ENCODE measurements around the gene MAGEH1. TPM values are rescaled to one million over a fixed set of nuclear protein-coding genes. Genes with fewer than 3 reads are reported as not detected.

MAGEH1 gene
- total RNA-seq, 1 experiment from 2014 or later = not detected

DNA sequence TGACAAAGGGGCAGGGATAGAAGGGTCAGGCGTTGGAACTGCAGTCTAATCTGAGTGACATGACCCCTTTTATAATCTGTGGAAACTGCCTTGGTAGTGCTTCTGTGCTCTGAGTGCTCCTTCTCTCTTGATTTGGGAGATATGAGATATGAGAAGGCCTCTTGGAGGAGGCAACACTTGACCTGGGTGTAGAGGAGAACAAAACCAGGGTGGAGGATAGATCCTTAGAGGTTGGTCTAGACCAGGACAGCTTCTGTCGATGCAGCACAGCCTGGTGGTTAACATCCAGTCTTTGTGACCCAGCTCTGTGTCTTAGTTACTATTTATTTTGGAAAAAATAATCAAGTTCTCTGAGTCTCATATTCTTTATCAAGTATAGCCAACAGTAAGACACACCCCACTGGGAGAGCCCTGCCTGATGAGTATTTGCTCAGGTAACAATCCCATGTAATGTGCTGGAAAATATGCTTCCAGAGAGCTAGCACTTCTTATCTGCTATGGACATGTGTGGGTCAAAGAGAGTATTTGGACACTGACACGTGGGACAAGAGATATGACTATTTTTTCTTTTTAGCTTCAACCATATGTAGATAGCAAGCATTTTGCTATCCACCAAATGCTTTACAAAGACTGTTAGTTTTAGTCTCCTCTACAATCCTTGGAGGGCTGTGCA is 28.6 kb downstream of the MAGEH1 start:
- Mint-ChIP-seq H3K36me3 (ENCODE audit: insufficient read depth, unreplicated experiment) (no peaks in the 10 kb centered on the region), H3K27ac (ENCODE audit: unreplicated experiment) (no peak overlapping the region), H3K27me3 (ENCODE audit: insufficient read depth, unreplicated experiment) (peaks cover 3% of the 10 kb centered on the region), H3K9me3 (ENCODE audit: unreplicated experiment) (no peaks in the 10 kb centered on the region), H3K4me1 (ENCODE audit: low read depth, unreplicated experiment) (no peaks in the 10 kb centered on the region), H3K4me3 (ENCODE audit: unreplicated experiment) (no peak overlapping the region)
- intact Hi-C loops (cut with micrococcal nuclease; ENCODE audit: unreplicated experiment) = no loop called here
- no peak for DNase-seq
- TF ChIP-seq, protein P1, sequence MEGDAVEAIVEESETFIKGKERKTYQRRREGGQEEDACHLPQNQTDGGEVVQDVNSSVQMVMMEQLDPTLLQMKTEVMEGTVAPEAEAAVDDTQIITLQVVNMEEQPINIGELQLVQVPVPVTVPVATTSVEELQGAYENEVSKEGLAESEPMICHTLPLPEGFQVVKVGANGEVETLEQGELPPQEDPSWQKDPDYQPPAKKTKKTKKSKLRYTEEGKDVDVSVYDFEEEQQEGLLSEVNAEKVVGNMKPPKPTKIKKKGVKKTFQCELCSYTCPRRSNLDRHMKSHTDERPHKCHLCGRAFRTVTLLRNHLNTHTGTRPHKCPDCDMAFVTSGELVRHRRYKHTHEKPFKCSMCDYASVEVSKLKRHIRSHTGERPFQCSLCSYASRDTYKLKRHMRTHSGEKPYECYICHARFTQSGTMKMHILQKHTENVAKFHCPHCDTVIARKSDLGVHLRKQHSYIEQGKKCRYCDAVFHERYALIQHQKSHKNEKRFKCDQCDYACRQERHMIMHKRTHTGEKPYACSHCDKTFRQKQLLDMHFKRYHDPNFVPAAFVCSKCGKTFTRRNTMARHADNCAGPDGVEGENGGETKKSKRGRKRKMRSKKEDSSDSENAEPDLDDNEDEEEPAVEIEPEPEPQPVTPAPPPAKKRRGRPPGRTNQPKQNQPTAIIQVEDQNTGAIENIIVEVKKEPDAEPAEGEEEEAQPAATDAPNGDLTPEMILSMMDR (IDR thresholded peaks at IDR 0.05; ENCODE audit: insufficient read depth in 1 of 2, low read depth in 1 of 2, low read length in 1 of 2, severe bottlenecking in 1 of 2, unreplicated experiment in 1 of 2) = no peak
- Histone ChIP-seq H3K9me3 (no peaks in the 10 kb centered on the region), H3K4me3 (ENCODE audit: low read depth, low read length) (no peak overlapping the region), H3K4me1 (no peaks in the 10 kb centered on the region), H3K36me3 (ENCODE audit: control insufficient read depth, insufficient read depth, low read length) (no peaks in the 10 kb centered on the region), H3K27me3 (replicated peaks; ENCODE audit: control insufficient read depth, insufficient read depth, low read length) (no peaks in the 10 kb centered on the region)
- ChIA-PET POLR2A (no interaction called here), CTCF (no interaction called here)
- no TSS peak for BruUV-seq (replicated peaks)

DNA sequence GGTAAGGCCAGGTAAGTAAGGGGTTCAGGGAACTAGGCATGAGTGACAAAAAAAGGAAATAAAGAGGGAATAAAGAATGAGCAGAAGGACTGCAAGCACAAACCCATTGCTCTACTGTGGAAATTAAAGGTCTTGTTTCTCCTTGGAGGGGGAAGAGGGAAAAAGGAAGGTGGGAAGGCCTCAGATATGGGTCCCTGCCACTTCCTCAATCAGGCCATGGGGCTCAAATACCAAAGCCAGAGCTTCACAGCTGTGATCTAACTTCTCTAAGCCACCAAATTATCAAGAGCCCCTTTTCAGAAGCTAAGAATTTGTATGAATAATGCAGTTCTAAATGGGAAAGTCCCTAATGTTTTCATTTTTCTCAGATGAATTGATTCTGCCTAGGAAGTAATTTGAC is 33.0 kb downstream of the MAGEH1 start:
- TF ChIP-seq, protein P1 (IDR thresholded peaks at IDR 0.05; ENCODE audit: insufficient read depth in 1 of 2, low read depth in 1 of 2, low read length in 1 of 2, severe bottlenecking in 1 of 2, unreplicated experiment in 1 of 2) = no peak
- Histone ChIP-seq H3K36me3 (ENCODE audit: control insufficient read depth, insufficient read depth, low read length) (no peaks in the 10 kb centered on the region), H3K4me1 (no peaks in the 10 kb centered on the region), H3K27me3 (replicated peaks; ENCODE audit: control insufficient read depth, insufficient read depth, low read length) (no peaks in the 10 kb centered on the region), H3K4me3 (ENCODE audit: low read depth, low read length) (no peak overlapping the region), H3K9me3 (no peaks in the 10 kb centered on the region)
- Mint-ChIP-seq H3K27ac (ENCODE audit: unreplicated experiment) (no peak overlapping the region), H3K36me3 (ENCODE audit: insufficient read depth, unreplicated experiment) (peaks cover 7% of the 10 kb centered on the region), H3K4me1 (ENCODE audit: low read depth, unreplicated experiment) (no peaks in the 10 kb centered on the region), H3K9me3 (ENCODE audit: unreplicated experiment) (no peaks in the 10 kb centered on the region), H3K4me3 (ENCODE audit: unreplicated experiment) (no peak overlapping the region), H3K27me3 (ENCODE audit: insufficient read depth, unreplicated experiment) (peaks cover 5% of the 10 kb centered on the region)
- intact Hi-C loops (cut with micrococcal nuclease; ENCODE audit: unreplicated experiment) = no loop called here
- no TSS peak for BruUV-seq (replicated peaks)
- DNase-seq = no peak
- CTCF ChIA-PET = no interaction called here
- POLR2A ChIA-PET = no interaction called here

GRCh38 chrX:55486736-55487135 is 34.8 kb downstream of the MAGEH1 start:
- Mint-ChIP-seq H3K4me3 (ENCODE audit: unreplicated experiment) (no peak overlapping the region), H3K27me3 (ENCODE audit: insufficient read depth, unreplicated experiment) (peaks cover 5% of the 10 kb centered on the region), H3K4me1 (ENCODE audit: low read depth, unreplicated experiment) (no peaks in the 10 kb centered on the region), H3K27ac (ENCODE audit: unreplicated experiment) (no peak overlapping the region), H3K36me3 (ENCODE audit: insufficient read depth, unreplicated experiment) (peaks cover 7% of the 10 kb centered on the region), H3K9me3 (ENCODE audit: unreplicated experiment) (no peaks in the 10 kb centered on the region)
- TF ChIP-seq, protein P1 (IDR thresholded peaks at IDR 0.05; ENCODE audit: insufficient read depth in 1 of 2, low read depth in 1 of 2, low read length in 1 of 2, severe bottlenecking in 1 of 2, unreplicated experiment in 1 of 2) = no peak
- BruUV-seq (replicated peaks) = no TSS peak
- CTCF ChIA-PET = no interaction called here
- no peak for DNase-seq
- intact Hi-C loops (cut with micrococcal nuclease; ENCODE audit: unreplicated experiment) = no loop called here
- H3K9me3 ChIP-seq = no peaks in the 10 kb centered on the region
- POLR2A ChIA-PET = no interaction called here
- H3K27me3 ChIP-seq (replicated peaks; ENCODE audit: control insufficient read depth, insufficient read depth, low read length) = no peaks in the 10 kb centered on the region
- H3K4me1 ChIP-seq = no peaks in the 10 kb centered on the region
- no peaks in the 10 kb centered on the region for H3K36me3 ChIP-seq (ENCODE audit: control insufficient read depth, insufficient read depth, low read length)
- no peak overlapping the region for H3K4me3 ChIP-seq (ENCODE audit: low read depth, low read length)

Data from Caco-2 (cell line).